ENCODE data around the gene VWA2.

VWA2 gene

GRCh38 chr10:114301177-114301576 is 62.1 kb downstream of the VWA2 start:
- no peak for DNase-seq

- no peak for DNase-seq
Measured at GRCh38 chr10:114301951-114302710, 63.1 kb downstream of the VWA2 start.

GRCh38 chr10:114303556-114303955 is 64.5 kb downstream of the VWA2 start:
- no peak for DNase-seq

- DNase-seq = peak; percentile 72
Measured at GRCh38 chr10:114304017-114304570, 65.0 kb downstream of the VWA2 start.

- peak; percentile 52 for DNase-seq
Measured at GRCh38 chr10:114304571-114305421, 65.7 kb downstream of the VWA2 start.

- no peak for DNase-seq
Measured at GRCh38 chr10:114305521-114305925, 66.5 kb downstream of the VWA2 start.

GRCh38 chr10:114306116-114306973 is 67.3 kb downstream of the VWA2 start:
- no peak for DNase-seq

GRCh38 chr10:114307731-114308130 is 68.7 kb downstream of the VWA2 start:
- DNase-seq = no peak

- DNase-seq = no peak
Measured at GRCh38 chr10:114308531-114309363, 69.7 kb downstream of the VWA2 start.

- DNase-seq = no peak
Measured at GRCh38 chr10:114309364-114309651, 70.3 kb downstream of the VWA2 start.

- DNase-seq = no peak
Measured at GRCh38 chr10:114310346-114310745, 71.3 kb downstream of the VWA2 start.

- DNase-seq = no peak
Measured at GRCh38 chr10:114311023-114311422, 72.0 kb downstream of the VWA2 start.

GRCh38 chr10:114311496-114312209 is 72.6 kb downstream of the VWA2 start:
- no peak for DNase-seq

GRCh38 chr10:114313139-114313538 is 74.1 kb downstream of the VWA2 start:
- DNase-seq = no peak

GRCh38 chr10:114313866-114314265 is 74.8 kb downstream of the VWA2 start:
- no peak for DNase-seq

- DNase-seq = no peak
Measured at GRCh38 chr10:114315566-114316420, 76.7 kb downstream of the VWA2 start.

- DNase-seq = no peak
Measured at GRCh38 chr10:114316744-114317143, 77.7 kb downstream of the VWA2 start.

GRCh38 chr10:114319406-114320248 is 80.6 kb downstream of the VWA2 start:
- DNase-seq = no peak
